Spleen (tissue), 7 donors: Measurements from ENCODE around the gene ELOVL2.

Source experiments
- CTCF ChIP-seq, 11 experiments: fragments of 200-600 bp in 7 of 11; fragments of 450-650 bp in 4 of 11; sonication (generic) in 4 of 11; IDR thresholded peaks in 8 of 11; conservative IDR thresholded peaks in 3 of 11; 1 replicate in 7 of 11; 2 replicates in 4 of 11; pipeline versions ENCODE4 v1.4.0 to v1.8.0; 2016 to 2021; ENCODE audit warnings: antibody characterized with exemption in 11 of 11, inconsistent platforms in 4 of 11, mild to moderate bottlenecking in 1 of 11
- POLR2A ChIP-seq, 3 donors: fragments of 450-650 bp; IDR thresholded peaks; one replicate each; pipeline ENCODE4 v1.5.1; 2017; ENCODE audit warnings: antibody characterized with exemption in 3 of 3, mild to moderate bottlenecking in 1 of 3
- POLR2AphosphoS5 ChIP-seq, 3 donors: sonication (generic); formaldehyde crosslinking; IDR thresholded peaks; one replicate each; pipeline ENCODE4 v1.5.1; 2017; ENCODE audit warnings: antibody characterized with exemption in 3 of 3
- donor health status: DM: no; HTN: no; CAD: no; lungs with moderate emphysema.
- donor health status: DM: no; HTN: no; CAD: no.
- donor health status: DM: no; HTN: no; CAD: no.

GRCh38 chr6:11043378-11043960, 636 bp downstream of the ELOVL2 start:
- TF ChIP-seq POLR2A (IDR thresholded peaks at IDR 0.05): no peak
- no peak for TF ChIP-seq POLR2AphosphoS5 (IDR thresholded peaks at IDR 0.05)
- no peak for TF ChIP-seq CTCF (IDR thresholded peaks at IDR 0.05 in 8 of 11, conservative IDR thresholded peaks at IDR 0.05 in 3 of 11)
